Body of pancreas (tissue), 4 donors: ENCODE data around the gene CATSPERZ. TPM values are rescaled to one million over a fixed set of nuclear protein-coding genes. Genes with fewer than 3 reads are reported as not detected.

Source experiments
- ATAC-seq: fragments of 150-250 bp; one replicate; pipeline ENCODE4 v1.9.1; 2016
- DNase-seq, 4 donors: peaks; one replicate each; pipeline ENCODE4 v3.0.0-alpha.2; 2019
- H3K27ac ChIP-seq, 4 donors: fragments of 200-600 bp; sonication (generic); 1 replicate in 3 of 4; 2 replicates in 1 of 4; pipeline versions ENCODE4 v1.5.1 to v1.6.1; 2016 to 2019; ENCODE audit warnings: mild to moderate bottlenecking in 1 of 4, mixed read lengths in 1 of 4, moderate library complexity in 1 of 4
- H3K27me3 ChIP-seq, 2 donors: fragments of 200-600 bp; sonication (generic); one replicate each; pipeline ENCODE4 v1.6.0; 2016; ENCODE audit warnings: mild to moderate bottlenecking in 1 of 2
- H3K36me3 ChIP-seq, 2 donors: fragments of 200-600 bp; sonication (generic); replicated peaks in 1 of 2; 2 replicates each; pipeline ENCODE4 v1.5.1; 2016; ENCODE audit warnings: low read depth in 2 of 2; ENCODE audit not compliant: insufficient read depth in 1 of 2
- H3K4me1 ChIP-seq: fragments of 200-600 bp; sonication (generic); one replicate; pipeline ENCODE4 v1.6.0; 2016
- H3K4me3 ChIP-seq, 2 donors: fragments of 200-600 bp; sonication (generic); 1 replicate in 1 of 2; 2 replicates in 1 of 2; pipeline ENCODE4 v1.5.1; 2016 to 2019
- H3K9me3 ChIP-seq, 3 donors: fragments of 200-600 bp; sonication (generic); 1 replicate in 2 of 3; 2 replicates in 1 of 3; pipeline ENCODE4 v1.5.1; 2016
- CTCF ChIP-seq, 7 experiments: fragments of 450-650 bp in 4 of 7; fragments of 200-600 bp in 3 of 7; sonication (generic) in 3 of 7; IDR thresholded peaks; one replicate each; pipeline ENCODE4 v1.5.1; 2016 to 2019; ENCODE audit warnings: antibody characterized with exemption in 7 of 7
- POLR2A ChIP-seq, 3 donors: fragments of 450-650 bp; IDR thresholded peaks; one replicate each; pipeline ENCODE4 v1.6.1; 2016; ENCODE audit warnings: antibody characterized with exemption in 3 of 3, mild to moderate bottlenecking in 2 of 3
- WGBS, 2 donors: methylation state at CpG; one replicate each; pipeline ENCODE4 v1.1.5; 2017; 5-methylcytosine and 5-hydroxymethylcytosine counted together
- intact Hi-C: fragments of 100-400 bp; cut with DNase I; formaldehyde crosslinking; loops from one replicate; pipeline ENCODE4 v1.15.1; 2023
- total RNA-seq, 2 donors: library from RNA; depleted of rRNA; stranded (reverse); fragments of >200 nt; gene quantifications; one replicate each; pipeline ENCODE4 v1.1.0, GENCODE V29; 2016

Gene CATSPERZ
- total RNA-seq, 2 donors from 2014 or later: 2.3 TPM; not detected in 1

GRCh38 chr11:64259533-64260067 lies 40.6 kb upstream of the CATSPERZ start:
- no peaks in the 10 kb centered on the region for H3K9me3 ChIP-seq
- TF ChIP-seq POLR2A (IDR thresholded peaks at IDR 0.05): no peak
- TF ChIP-seq CTCF (IDR thresholded peaks at IDR 0.05): no peak

GRCh38 chr11:64260147-64260708 lies 39.9 kb upstream of the CATSPERZ start:
- H3K4me1 ChIP-seq: no peaks in the 10 kb centered on the region
- H3K4me3 ChIP-seq: no peak overlapping the region
- no peaks in the 10 kb centered on the region for H3K9me3 ChIP-seq
- ATAC-seq (no peak), DNase-seq (no peak)
- 92 to 97% methylated on average over 5 to 6 of the region's 6 CpGs for WGBS, 2 donors
- intact Hi-C loops: no loop called here
- no peak for TF ChIP-seq CTCF (IDR thresholded peaks at IDR 0.05)
- no peak for TF ChIP-seq POLR2A (IDR thresholded peaks at IDR 0.05)
- no peak overlapping the region for H3K27ac ChIP-seq
- H3K36me3 ChIP-seq: no peaks in the 10 kb centered on the region
- no peaks in the 10 kb centered on the region for H3K27me3 ChIP-seq

More at GRCh38 chr11:64259533-64260067, 40.6 kb upstream of the CATSPERZ start:
- H3K27ac ChIP-seq: no peak overlapping the region
- H3K27me3 ChIP-seq: no peaks in the 10 kb centered on the region
- no peak for DNase-seq
- WGBS, 2 donors: 81 to 82% methylated on average over 4 of the region's 4 CpGs
- no peak for ATAC-seq
- no peaks in the 10 kb centered on the region for H3K4me1 ChIP-seq
- intact Hi-C loops: no loop called here
- no peaks in the 10 kb centered on the region for H3K36me3 ChIP-seq
- no peak overlapping the region for H3K4me3 ChIP-seq

GRCh38 chr11:64261556-64262080 lies 38.5 kb upstream of the CATSPERZ start:
- 85 to 90% methylated on average over 12 to 16 of the region's 18 CpGs for WGBS, 2 donors
- no peaks in the 10 kb centered on the region for H3K4me1 ChIP-seq
- no peak overlapping the region for H3K27ac ChIP-seq
- intact Hi-C loops: no loop called here
- H3K36me3 ChIP-seq: no peaks in the 10 kb centered on the region
- DNase-seq: no peak
- H3K4me3 ChIP-seq: no peak overlapping the region
- TF ChIP-seq POLR2A (IDR thresholded peaks at IDR 0.05): no peak
- no peak for TF ChIP-seq CTCF (IDR thresholded peaks at IDR 0.05)
- H3K9me3 ChIP-seq: no peaks in the 10 kb centered on the region
- no peak for ATAC-seq
- no peaks in the 10 kb centered on the region for H3K27me3 ChIP-seq

GRCh38 chr11:64262271-64263002 lies 37.7 kb upstream of the CATSPERZ start:
- intact Hi-C loops: no loop called here
- Histone ChIP-seq H3K27me3 (no peaks in the 10 kb centered on the region), H3K36me3 (no peaks in the 10 kb centered on the region), H3K4me3 (no peak overlapping the region), H3K4me1 (no peaks in the 10 kb centered on the region), H3K27ac (no peak overlapping the region), H3K9me3 (no peaks in the 10 kb centered on the region)
- WGBS, 2 donors: 93% methylated on average over 36 to 42 of the region's 42 CpGs
- ATAC-seq: no peak
- DNase-seq: no peak
- TF ChIP-seq CTCF (IDR thresholded peaks at IDR 0.05) (no peak), POLR2A (IDR thresholded peaks at IDR 0.05) (no peak)
